Measurements from ENCODE around the gene TMEM94.
"Not testable (repeated sequence)": the region's sequence is repeated elsewhere in the genome, so short reads cannot be mapped to it uniquely, and the experiment has no call there.

TMEM94 gene

GRCh38 chr17:75416006-75416405 is 40.4 kb upstream of the TMEM94 start:
- H3K27ac ChIP-seq = no peak overlapping the region
- H3K4me3 ChIP-seq = no peak overlapping the region
- no peak for TF ChIP-seq CTCF (IDR thresholded peaks at IDR 0.05)
- no peak for DNase-seq (ENCODE audit: low spot score)

GRCh38 chr17:75417054-75417580 is 39.3 kb upstream of the TMEM94 start:
- no peak for TF ChIP-seq CTCF (IDR thresholded peaks at IDR 0.05)
- no peak for DNase-seq (ENCODE audit: low spot score)
- Histone ChIP-seq H3K4me3 (no peak overlapping the region), H3K27ac (peak overlapping the region; percentile 43 to 61)

- TF ChIP-seq CTCF (IDR thresholded peaks at IDR 0.05) = no peak
- DNase-seq (ENCODE audit: low spot score) = no peak
- Histone ChIP-seq H3K27ac (no peak overlapping the region), H3K4me3 (no peak overlapping the region)
Observed at GRCh38 chr17:75418531-75418930, 37.9 kb upstream of the TMEM94 start.

GRCh38 chr17:75428543-75429469 is 27.6 kb upstream of the TMEM94 start:
- H3K27ac ChIP-seq = peak overlapping the region; percentile 63 to 82

GRCh38 chr17:75430159-75430974 is 26.1 kb upstream of the TMEM94 start:
- no peak for TF ChIP-seq CTCF (IDR thresholded peaks at IDR 0.05)
- peak overlapping the region; percentile 63 to 76 for H3K27ac ChIP-seq
- no peak for DNase-seq (ENCODE audit: low spot score)
- peak overlapping the region; percentile 18 for H3K4me3 ChIP-seq

More at GRCh38 chr17:75428543-75429469, 27.6 kb upstream of the TMEM94 start:
- H3K4me3 ChIP-seq = no peak overlapping the region
- TF ChIP-seq CTCF (IDR thresholded peaks at IDR 0.05) = no peak
- no peak for DNase-seq (ENCODE audit: low spot score)

- H3K4me3 ChIP-seq = no peak overlapping the region
- no peak for TF ChIP-seq CTCF (IDR thresholded peaks at IDR 0.05)
- no peak overlapping the region for H3K27ac ChIP-seq
- DNase-seq (ENCODE audit: low spot score) = no peak
Observed at GRCh38 chr17:75433218-75433783, 23.1 kb upstream of the TMEM94 start.

- H3K4me3 ChIP-seq; DNase-seq (ENCODE audit: low spot score): not testable (repeated sequence)
Observed at GRCh38 chr17:75434433-75434832, 22.0 kb upstream of the TMEM94 start.

GRCh38 chr17:75437404-75437803 is 19.0 kb upstream of the TMEM94 start:
- not testable (repeated sequence) for DNase-seq (ENCODE audit: low spot score); H3K4me3 ChIP-seq; H3K27ac ChIP-seq

More at GRCh38 chr17:75434433-75434832, 22.0 kb upstream of the TMEM94 start:
- H3K27ac ChIP-seq = not testable (repeated sequence)

Data from coronary artery (tissue), 2 donors.